ENCODE measurements around the gene CORO2A.
A peak's percentile ranks its signal among the peaks of the same experiment; 100 is the strongest.
"Not testable (repeated sequence)": the region's sequence is repeated elsewhere in the genome, so short reads cannot be mapped to it uniquely, and the experiment has no call there.

Gene CORO2A

DNA sequence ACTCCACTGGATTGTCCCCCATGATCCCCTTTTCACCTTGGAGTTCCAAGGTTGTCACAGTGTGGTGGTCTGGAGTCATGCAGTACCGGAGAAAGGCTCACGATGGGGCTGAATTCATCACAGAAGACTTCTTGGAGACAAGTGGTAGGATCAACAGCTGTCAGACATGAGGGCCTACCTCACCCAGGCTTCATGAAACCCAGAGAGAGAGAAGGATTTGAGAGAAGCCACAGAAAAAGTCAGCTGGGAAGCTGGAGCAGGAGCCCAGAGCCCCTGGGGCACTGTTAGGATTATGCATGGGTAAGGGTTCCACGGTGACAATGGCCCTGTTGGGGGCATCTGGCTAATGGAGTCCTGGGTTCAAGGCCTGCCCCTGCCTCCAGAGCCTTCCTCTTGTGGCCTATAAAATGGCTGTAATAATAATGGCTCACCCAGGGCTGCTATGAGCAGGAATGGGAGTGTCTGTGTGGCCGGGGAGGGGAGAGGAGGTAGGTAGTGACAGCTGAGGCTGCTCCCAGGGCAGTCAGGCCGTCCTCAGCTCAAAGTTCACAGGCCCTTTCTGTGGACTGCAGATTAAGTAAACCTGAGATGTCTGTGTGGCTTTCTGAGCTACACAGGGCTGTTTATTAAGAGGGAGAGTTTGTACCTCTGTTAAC is 74.3 kb downstream of the CORO2A start:
- DNase-seq (ENCODE audit: low read depth in 2 of 2): peak in 1 of 2 donors; percentile 36

DNA sequence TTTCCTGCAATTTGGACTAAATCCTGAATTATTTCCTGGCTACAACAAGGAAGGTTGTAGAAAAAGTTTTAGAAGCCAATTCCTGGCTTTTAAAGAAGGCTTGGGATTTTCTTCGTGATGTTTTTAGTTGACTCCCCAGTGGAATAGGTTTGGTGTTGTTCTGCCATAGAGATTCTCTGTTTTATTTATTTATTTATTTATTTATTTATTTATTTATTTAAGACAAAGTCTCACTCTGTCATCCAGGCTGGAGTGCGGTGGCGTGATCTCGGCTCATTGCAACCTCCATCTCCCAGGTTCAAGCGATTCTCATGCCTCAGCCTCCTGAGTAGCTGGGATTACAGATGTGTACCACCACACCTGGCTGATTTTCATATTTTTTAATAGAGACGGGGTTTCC is 75.3 kb downstream of the CORO2A start:
- not testable (repeated sequence) for DNase-seq (ENCODE audit: low read depth in 2 of 2)

- no peak for DNase-seq (ENCODE audit: low read depth in 2 of 2)
These were observed 83.4 kb downstream of the CORO2A start for GRCh38 chr9:98109052-98109451.

DNA sequence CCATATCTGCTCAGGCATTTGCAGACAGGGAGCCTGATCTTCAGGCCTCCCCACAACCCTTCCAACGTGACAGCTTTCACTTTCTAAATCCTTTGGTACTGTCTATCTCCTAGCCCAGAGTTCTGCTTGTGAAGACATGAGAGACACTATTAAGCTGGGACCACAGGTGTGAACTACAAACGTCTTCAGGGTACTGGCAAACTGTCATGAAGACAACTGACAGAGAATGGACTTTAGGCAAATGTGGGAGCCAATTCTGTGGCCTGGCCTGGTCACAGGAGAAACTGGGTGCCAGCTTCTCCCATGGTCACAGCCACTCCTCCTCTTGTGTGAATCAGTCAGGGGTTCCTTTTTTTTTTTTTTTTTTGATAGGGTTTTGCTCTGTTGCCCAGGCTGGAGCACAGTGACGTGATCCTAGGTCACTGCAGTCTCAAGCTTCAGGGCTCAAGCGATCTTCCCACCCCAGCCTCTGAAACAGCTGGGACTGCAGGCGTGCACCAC is 83.9 kb downstream of the CORO2A start:
- DNase-seq (ENCODE audit: low read depth in 2 of 2): no peak

DNA sequence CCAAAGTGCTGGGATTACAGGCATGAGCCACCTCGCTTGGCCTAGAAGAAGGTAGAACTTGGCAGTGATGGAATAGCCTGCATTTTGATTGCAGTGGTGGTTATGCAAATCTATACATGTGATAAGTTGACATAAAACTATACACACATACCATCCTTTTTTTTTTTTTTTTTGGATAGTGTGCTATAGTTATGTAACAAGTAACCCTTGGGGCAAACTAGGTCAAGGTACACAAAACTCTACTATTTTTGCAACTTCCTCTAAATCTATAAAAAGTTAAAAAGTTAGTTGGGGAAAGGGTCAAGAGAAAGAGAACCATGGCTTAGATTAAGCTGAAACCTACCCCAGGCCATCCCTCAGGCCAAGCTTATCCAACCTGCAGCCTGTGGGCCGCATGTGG is 84.5 kb downstream of the CORO2A start:
- DNase-seq (ENCODE audit: low read depth in 2 of 2): no peak

DNA sequence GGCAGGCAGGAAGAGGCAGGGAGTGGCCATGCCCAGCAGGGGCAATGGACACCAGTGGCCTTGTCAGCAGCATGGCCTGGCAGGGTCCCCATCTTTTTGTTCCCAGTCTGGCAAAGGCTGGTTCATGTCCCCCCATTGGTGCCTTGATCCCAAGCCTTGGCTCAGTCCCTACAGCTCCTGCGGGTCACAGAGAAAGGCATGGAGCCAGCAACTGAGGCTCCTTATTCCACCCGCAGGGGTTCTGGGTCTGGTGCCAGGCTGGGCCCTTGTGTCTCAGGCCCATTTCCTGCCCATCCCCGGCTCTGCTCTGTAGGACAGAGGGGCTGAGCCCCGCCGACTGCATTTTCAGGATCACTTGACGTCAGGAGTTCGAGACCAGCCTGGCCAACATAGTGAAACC is 87.4 kb downstream of the CORO2A start:
- DNase-seq (ENCODE audit: low read depth in 2 of 2): no peak

- DNase-seq (ENCODE audit: low read depth in 2 of 2): no peak
These were observed 88.0 kb downstream of the CORO2A start for GRCh38 chr9:98104445-98104881.

DNA sequence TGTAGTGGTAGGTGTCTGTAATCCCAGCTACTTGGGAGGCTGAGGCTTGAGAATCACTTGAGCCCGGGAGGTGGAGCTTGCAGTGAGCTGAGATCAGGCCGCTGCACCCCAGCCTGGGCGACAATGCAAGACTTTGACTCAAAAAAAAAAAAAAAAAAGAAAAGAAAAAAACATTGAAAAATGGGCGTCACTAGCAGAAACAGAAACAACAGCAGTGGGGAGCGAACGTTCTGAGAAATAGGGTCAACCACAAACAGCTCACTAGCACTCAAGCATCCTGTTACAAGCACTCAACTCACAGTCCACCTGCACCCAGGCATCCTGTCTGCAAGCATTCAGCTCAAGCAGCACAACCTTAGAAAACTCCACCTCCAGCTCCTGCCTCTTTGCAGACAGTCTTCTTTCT is 90.6 kb downstream of the CORO2A start:
- peak; percentile 50 to 60 for DNase-seq (ENCODE audit: low read depth in 2 of 2)

DNA sequence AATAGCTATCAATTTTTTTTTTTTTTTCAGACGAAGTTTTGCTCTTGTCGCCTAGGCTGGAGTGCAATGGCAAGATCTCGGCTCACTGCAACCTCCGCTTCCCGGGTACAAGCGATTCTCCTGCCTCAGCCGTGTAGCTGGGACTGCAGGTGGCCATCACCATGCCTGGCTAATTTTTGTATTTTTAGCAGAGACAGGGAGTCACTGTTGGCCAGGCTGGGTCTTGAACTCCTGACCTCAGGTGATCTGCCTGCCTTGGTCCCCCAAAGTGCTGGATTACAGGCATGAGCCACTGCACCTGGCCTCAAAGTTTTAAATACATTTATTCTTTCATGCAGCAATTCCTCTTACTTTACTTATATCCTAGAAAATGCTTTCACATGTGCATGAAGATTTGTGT is 91.0 kb downstream of the CORO2A start:
- DNase-seq (ENCODE audit: low read depth in 2 of 2): no peak

DNA sequence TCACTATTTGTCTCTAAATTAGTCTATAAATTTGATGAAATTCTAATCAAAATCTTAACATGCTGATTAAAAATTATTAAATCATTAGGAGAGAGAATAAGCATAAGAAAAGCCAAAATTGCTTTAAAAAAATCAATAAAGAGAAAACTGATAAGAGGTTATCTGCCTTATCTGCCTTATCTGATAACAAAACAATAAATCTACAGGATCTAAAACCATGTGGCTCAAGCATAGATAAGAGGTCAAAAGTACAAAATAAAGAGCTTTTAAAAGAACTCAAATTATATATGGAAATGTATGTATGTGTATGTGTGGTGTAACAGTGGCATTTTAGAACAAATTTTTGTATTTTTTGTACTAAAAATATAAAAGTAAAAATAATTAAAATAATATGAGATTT is 92.0 kb downstream of the CORO2A start:
- no peak for DNase-seq (ENCODE audit: low read depth in 2 of 2)

- DNase-seq (ENCODE audit: low read depth in 2 of 2): no peak
These were observed 92.5 kb downstream of the CORO2A start for GRCh38 chr9:98099898-98100297.

DNA sequence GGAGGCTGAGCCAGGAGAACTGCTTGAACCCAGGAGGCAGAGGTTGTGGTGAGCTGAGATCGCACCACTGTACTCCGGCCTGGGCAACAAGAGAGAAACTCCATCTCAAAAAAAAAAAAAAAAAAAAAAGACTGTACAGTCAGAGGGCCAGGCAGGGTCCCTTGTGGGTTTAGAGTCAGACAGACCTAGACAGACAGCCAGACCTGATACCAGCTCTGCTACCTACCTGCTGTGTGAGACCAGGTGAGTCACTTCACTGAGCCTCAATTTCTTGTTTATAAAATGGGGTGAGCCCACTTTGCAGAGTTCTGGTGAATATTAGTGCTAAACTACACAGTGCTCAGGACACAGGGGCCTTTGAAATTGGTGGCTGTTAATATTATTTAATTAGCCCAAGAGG is 93.1 kb downstream of the CORO2A start:
- DNase-seq (ENCODE audit: low read depth in 2 of 2): no peak

- DNase-seq (ENCODE audit: low read depth in 2 of 2): no peak
These were observed 94.6 kb downstream of the CORO2A start for GRCh38 chr9:98097836-98098235.

DNA sequence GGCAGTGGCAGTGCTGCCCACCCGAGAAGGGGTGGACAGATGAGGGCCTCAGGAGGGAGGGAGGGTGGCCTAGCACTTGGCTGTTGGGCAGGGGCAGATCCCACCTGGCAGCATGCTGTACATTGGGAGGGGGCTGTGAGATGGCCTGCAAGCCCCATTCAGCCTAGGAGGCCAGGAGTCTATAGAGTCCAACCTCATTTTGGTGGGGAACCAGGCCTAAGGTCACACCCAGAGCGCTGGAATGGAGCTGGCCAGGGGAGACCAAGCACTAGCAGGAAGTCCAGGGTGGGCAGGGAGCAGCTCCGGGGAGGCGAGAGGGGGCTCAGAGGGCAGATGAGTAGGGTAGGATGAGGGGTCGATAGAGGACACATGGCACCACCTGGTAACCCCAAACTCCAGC is 96.3 kb downstream of the CORO2A start:
- no peak for DNase-seq (ENCODE audit: low read depth in 2 of 2)

GRCh38 chr9:98095401-98095800 is 97.0 kb downstream of the CORO2A start:
- DNase-seq (ENCODE audit: low read depth in 2 of 2): no peak

GRCh38 chr9:98094851-98095250 is 97.6 kb downstream of the CORO2A start:
- DNase-seq (ENCODE audit: low read depth in 2 of 2): no peak

GRCh38 chr9:98094316-98094715 is 98.1 kb downstream of the CORO2A start:
- DNase-seq (ENCODE audit: low read depth in 2 of 2): no peak

- DNase-seq (ENCODE audit: low read depth in 2 of 2): no peak
These were observed 99.9 kb downstream of the CORO2A start for GRCh38 chr9:98092613-98092931.

GRCh38 chr9:98091735-98092612 is 100.5 kb downstream of the CORO2A start:
- no peak for DNase-seq (ENCODE audit: low read depth in 2 of 2)

- DNase-seq (ENCODE audit: low read depth in 2 of 2): not testable (repeated sequence)
These were observed 101.8 kb downstream of the CORO2A start for GRCh38 chr9:98090674-98091073.

DNA sequence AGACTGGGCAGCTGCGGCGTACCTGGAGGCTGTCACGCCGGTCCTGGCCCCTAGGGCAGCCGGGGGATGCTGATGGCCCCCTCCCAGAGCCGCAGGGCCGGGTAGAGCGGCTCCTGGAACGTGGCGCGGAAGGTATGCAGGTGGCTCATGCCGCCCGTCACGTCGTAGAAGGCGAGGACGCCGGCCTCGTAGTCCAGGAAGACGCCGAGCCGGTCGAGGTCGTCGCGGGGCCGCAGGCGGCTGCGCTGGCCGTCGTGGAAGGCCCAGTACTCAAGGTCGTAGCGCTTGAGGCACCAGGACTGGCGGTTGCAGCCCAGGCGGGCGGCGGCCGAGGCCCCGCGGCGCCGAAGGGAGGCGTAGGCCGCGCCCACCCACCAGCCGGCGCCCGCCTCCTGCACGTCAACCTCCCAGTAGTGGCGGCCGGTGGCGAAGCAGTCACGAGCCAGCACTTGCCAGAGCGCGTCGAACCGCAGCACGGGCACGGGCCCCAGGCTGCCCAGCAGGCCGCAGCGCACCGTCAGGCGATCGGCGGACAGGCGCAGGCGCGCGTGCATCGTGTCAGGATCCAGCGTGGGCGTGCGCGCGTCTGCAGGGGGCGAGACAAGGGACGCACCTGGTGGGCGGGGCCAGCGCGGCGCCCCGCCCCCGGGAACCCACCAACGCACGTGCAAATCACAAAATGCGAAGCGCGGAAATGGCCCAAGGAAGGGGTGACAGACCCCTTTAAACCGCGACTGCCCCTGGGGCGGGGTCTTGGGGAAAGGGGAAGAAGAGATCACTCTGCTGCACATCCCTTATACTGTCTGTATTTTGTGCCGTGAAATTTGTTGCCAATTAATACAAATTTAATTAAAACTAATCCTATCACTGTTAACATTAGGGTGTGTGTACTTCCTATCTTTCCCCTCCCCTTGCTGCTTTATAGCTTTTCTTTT is 104.8 kb downstream of the CORO2A start:
- no peak for DNase-seq (ENCODE audit: low read depth in 2 of 2)

GRCh38 chr9:98086461-98086860 is 106.0 kb downstream of the CORO2A start:
- no peak for DNase-seq (ENCODE audit: low read depth in 2 of 2)
